Lower lobe of right lung (tissue), 2 donors: ENCODE measurements around the gene CPA1. TPM values are rescaled to one million over a fixed set of nuclear protein-coding genes. Genes with fewer than 3 reads are reported as not detected.

Experiments
- ATAC-seq, 2 donors: fragments of 200-7000 bp; cut with Tn5 transposase; one replicate each; pipeline ENCODE4 v1.9.1; 2020 to 2022; ENCODE audit warnings: mild to moderate bottlenecking in 2 of 2, moderate library complexity in 2 of 2
- DNase-seq: peaks from one replicate; pipeline ENCODE4 v3.0.0-alpha.2; 2020
- H3K27ac ChIP-seq: fragments of 200-600 bp; one replicate; pipeline ENCODE4 v1.8.0; 2022
- H3K27me3 ChIP-seq: fragments of 200-600 bp; one replicate; pipeline ENCODE4 v1.8.0; 2022; ENCODE audit warnings: low read depth
- H3K36me3 ChIP-seq: fragments of 200-600 bp; one replicate; pipeline ENCODE4 v1.8.0; 2022; ENCODE audit warnings: mild to moderate bottlenecking
- H3K4me1 ChIP-seq: fragments of 200-600 bp; one replicate; pipeline ENCODE4 v1.8.0; 2022
- H3K4me3 ChIP-seq: fragments of 200-600 bp; one replicate; pipeline ENCODE4 v1.8.0; 2022; ENCODE audit warnings: mild to moderate bottlenecking
- H3K9me3 ChIP-seq: fragments of 200-600 bp; one replicate; pipeline ENCODE4 v1.8.0; 2022
- intact Hi-C: fragments of 100-400 bp; cut with DNase I; formaldehyde crosslinking; loops from one replicate; pipeline ENCODE4 v1.11.0; 2022
- total RNA-seq: library from RNA; stranded (reverse); fragmentation: NEBNext Ultra II Directional; extraction: Animal tissue kit (Norgen Biotek cat#: 25700); gene quantifications from one replicate; pipeline ENCODE4 v1.2.1, GENCODE V29; 2021
- TF ChIP-seq, protein P1 (sequence below): fragments of 200-600 bp; IDR thresholded peaks from one replicate; pipeline ENCODE4 v1.8.0; 2022; ENCODE audit warnings: antibody characterized with exemption, mild to moderate bottlenecking
- donor health status: DM: no; HTN: yes; CAD: no; lungs with severe emphysema.

Gene CPA1
- total RNA-seq, 1 donor from 2014 or later, result 0.30 TPM

DNA sequence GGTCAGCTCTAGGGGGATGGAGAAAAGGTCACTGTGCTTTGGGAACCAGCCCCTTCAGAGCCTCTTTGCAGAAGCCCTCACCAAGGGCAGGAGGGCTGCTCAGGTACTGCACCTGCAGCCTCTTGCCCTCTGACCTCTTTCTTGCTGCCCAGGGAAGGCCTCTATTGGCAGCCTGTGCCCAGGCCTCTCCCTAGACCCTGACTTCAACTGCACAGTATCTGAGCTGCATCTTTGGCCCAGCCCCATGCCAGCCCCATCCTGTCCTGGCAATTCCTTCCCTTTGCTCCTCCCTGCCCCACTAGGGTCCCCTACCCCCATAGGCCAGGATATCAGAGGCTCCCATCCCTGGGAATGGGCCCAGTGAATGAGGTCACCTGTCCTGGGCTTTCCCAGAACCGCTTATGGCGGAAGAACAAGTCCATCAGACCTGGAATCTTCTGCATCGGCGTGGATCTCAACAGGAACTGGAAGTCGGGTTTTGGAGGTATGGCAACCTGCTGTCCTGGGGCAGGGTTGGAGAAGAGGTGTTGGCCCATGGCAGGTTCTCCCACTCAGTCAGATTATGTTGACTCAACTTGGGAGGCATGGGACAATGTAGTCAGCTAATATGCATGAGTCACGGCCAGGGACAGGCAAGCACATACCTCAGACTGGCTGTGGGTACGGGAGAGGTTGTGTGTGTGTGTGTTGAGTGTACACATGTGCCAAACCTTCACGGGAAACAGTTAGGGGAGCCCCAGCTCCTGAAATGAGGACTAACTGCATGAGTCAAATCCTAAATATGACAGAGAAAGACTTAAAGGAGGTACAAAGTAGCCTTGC lies 17.1 kb upstream of the CPA1 start:
- no peaks in the 10 kb centered on the region for H3K4me1 ChIP-seq
- H3K36me3 ChIP-seq, result no peaks in the 10 kb centered on the region
- no peak overlapping the region for H3K27ac ChIP-seq
- intact Hi-C loops, result no loop called here
- no peaks in the 10 kb centered on the region for H3K27me3 ChIP-seq
- peaks cover 13% of the 10 kb centered on the region for H3K9me3 ChIP-seq
- DNase-seq, result no peak
- no peak overlapping the region for H3K4me3 ChIP-seq
- peak in 1 of 2 donors; percentile 44 for ATAC-seq
- TF ChIP-seq, protein P1, sequence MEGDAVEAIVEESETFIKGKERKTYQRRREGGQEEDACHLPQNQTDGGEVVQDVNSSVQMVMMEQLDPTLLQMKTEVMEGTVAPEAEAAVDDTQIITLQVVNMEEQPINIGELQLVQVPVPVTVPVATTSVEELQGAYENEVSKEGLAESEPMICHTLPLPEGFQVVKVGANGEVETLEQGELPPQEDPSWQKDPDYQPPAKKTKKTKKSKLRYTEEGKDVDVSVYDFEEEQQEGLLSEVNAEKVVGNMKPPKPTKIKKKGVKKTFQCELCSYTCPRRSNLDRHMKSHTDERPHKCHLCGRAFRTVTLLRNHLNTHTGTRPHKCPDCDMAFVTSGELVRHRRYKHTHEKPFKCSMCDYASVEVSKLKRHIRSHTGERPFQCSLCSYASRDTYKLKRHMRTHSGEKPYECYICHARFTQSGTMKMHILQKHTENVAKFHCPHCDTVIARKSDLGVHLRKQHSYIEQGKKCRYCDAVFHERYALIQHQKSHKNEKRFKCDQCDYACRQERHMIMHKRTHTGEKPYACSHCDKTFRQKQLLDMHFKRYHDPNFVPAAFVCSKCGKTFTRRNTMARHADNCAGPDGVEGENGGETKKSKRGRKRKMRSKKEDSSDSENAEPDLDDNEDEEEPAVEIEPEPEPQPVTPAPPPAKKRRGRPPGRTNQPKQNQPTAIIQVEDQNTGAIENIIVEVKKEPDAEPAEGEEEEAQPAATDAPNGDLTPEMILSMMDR, result no peak

DNA sequence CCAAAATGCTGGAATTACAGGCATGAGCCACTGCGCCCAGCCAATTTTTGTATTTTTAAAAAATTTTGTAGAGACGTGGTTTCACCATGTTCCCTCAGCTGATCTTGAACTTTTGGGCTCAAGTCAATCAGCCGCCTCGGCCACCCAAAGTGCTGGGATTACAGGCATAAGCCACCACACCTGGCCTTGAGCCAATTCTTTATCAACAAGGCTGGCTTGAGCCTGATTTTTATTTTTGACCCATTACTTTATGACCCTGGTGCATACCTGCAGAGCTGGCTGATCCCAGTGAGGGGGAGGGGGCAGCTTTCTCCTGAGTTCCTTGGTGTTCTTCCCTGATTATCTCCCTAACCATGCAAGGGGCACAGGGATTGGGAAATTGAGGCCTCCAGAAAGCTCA lies 15.8 kb upstream of the CPA1 start:
- no peak overlapping the region for H3K27ac ChIP-seq
- ATAC-seq (no peak), DNase-seq (no peak)
- H3K9me3 ChIP-seq, result peaks cover 9% of the 10 kb centered on the region
- no peak overlapping the region for H3K4me3 ChIP-seq
- intact Hi-C loops, result no loop called here
- H3K27me3 ChIP-seq, result no peaks in the 10 kb centered on the region
- no peaks in the 10 kb centered on the region for H3K4me1 ChIP-seq
- H3K36me3 ChIP-seq, result no peaks in the 10 kb centered on the region
- TF ChIP-seq, protein P1, result no peak

GRCh38 chr7:130365088-130365487 lies 15.2 kb upstream of the CPA1 start:
- H3K4me1 ChIP-seq, result peaks cover 6% of the 10 kb centered on the region
- DNase-seq (no peak), ATAC-seq (no peak)
- peaks cover 7% of the 10 kb centered on the region for H3K9me3 ChIP-seq
- intact Hi-C loops, result no loop called here
- TF ChIP-seq, protein P1, result no peak
- no peaks in the 10 kb centered on the region for H3K36me3 ChIP-seq
- H3K27me3 ChIP-seq, result no peaks in the 10 kb centered on the region
- no peak overlapping the region for H3K4me3 ChIP-seq
- H3K27ac ChIP-seq, result no peak overlapping the region

DNA sequence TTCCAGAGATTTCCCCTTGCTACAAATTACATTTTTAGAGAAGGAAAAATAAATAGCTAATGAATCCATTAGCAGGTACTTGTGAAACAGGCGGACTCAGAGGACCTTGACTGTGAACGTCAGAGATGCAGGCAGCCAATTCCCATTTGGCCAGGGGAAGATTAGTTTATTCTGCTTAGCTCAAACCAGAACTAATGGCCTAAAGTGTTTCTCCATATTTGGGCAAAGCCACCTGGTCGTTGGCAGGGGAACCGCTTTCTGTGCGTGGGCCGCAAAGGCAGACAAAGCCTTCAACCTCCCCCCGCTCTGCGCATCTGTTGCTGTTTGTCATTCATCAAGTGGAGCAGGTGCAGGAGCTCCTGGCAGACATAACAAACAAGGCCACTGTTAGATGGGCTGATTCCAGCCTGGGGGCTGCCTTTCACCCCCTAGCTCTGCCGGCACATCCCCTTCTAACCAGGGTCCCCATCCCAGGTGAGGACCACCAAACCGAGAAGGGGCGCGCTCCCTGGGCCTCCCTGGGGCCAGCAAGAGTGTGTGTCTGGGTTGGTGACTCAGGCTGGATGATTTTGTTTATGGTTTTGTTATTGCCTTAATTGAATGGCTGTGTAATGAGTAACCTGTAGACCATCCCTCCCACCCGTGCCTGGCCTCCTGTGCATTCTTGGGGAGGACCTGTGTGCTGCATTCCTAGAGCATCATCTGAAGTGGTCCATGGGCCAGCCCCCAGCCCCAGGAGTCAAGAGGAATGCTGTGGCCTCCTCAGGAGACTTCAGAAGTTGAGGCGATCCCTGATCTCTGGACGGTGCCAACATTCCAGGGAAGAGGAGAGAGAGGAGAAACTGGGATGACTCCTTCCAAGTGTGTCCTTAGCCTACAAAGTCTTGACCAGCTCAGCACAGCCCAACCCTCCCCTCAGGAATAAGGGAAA lies 14.5 kb upstream of the CPA1 start:
- no peak for DNase-seq
- H3K27me3 ChIP-seq, result no peaks in the 10 kb centered on the region
- H3K27ac ChIP-seq, result no peak overlapping the region
- TF ChIP-seq, protein P1, result no peak
- ATAC-seq, result no peak
- intact Hi-C loops, result no loop called here
- peaks cover 2% of the 10 kb centered on the region for H3K9me3 ChIP-seq
- H3K4me3 ChIP-seq, result no peak overlapping the region
- no peaks in the 10 kb centered on the region for H3K36me3 ChIP-seq
- peaks cover 7% of the 10 kb centered on the region for H3K4me1 ChIP-seq

GRCh38 chr7:130366564-130366963 lies 13.7 kb upstream of the CPA1 start:
- H3K4me1 ChIP-seq, result peaks cover 7% of the 10 kb centered on the region
- no peaks in the 10 kb centered on the region for H3K27me3 ChIP-seq
- ATAC-seq (no peak), DNase-seq (no peak)
- H3K36me3 ChIP-seq, result no peaks in the 10 kb centered on the region
- H3K9me3 ChIP-seq, result no peaks in the 10 kb centered on the region
- intact Hi-C loops, result no loop called here
- TF ChIP-seq, protein P1, result no peak
- H3K27ac ChIP-seq, result no peak overlapping the region
- H3K4me3 ChIP-seq, result no peak overlapping the region
